PC-3 (cell line): ENCODE results near the gene SCARB1. TPM values are rescaled to one million over a fixed set of nuclear protein-coding genes. Genes with fewer than 3 reads are reported as not detected.

ENCODE experiments used
- ATAC-seq: fragments of 200-7000 bp; cut with Tn5 transposase; 2 replicates; pipeline ENCODE4 v1.9.1; 2020; ENCODE audit warnings: mild to moderate bottlenecking, moderate library complexity
- BruUV-seq: library from RNA; stranded (reverse); fragments of 400-500 nt; replicated peaks from 2 replicates; lab custom pipeline; 2021; lab: Mats Ljungman, UMichigan
- CTCF ChIA-PET: fragments of 300-600 bp; sonication (Branson Sonifier 250); formaldehyde crosslinking; loops from one replicate; lab custom pipeline; 2022; ENCODE audit warnings: antibody characterized with exemption; lab: Charles Lee
- POLR2A ChIA-PET: fragments of 300-600 bp; sonication (Branson Sonifier 250); formaldehyde crosslinking; loops from one replicate; lab custom pipeline; 2022; ENCODE audit warnings: antibody characterized with exemption; ENCODE audit not compliant: unreplicated experiment; lab: Charles Lee
- DNase-seq: peaks from one replicate; pipeline ENCODE4 v3.0.0-alpha.2; 2015
- H2AFZ ChIP-seq: fragments of 300-600 bp; sonication (generic); 2 replicates; pipeline ENCODE4 v1.6.0; 2016; ENCODE audit warnings: antibody characterized with exemption, low read length
- H3F3A ChIP-seq: fragments of 300-600 bp; sonication (generic); one replicate; pipeline ENCODE4 v1.6.0; 2017; ENCODE audit warnings: antibody characterized with exemption, low read length, control low read depth, mild to moderate bottlenecking; ENCODE audit not compliant: unreplicated experiment
- H3K27ac ChIP-seq: fragments of 300-600 bp; sonication (generic); 2 replicates; pipeline ENCODE4 v1.5.1; 2016; ENCODE audit warnings: mild to moderate bottlenecking, low read length
- H3K27me3 ChIP-seq: fragments of 300-600 bp; sonication (generic); 2 replicates; pipeline ENCODE4 v1.6.1; 2016; ENCODE audit warnings: low read length, mixed read lengths
- H3K36me3 ChIP-seq: fragments of 300-600 bp; sonication (generic); 2 replicates; pipeline ENCODE4 v1.6.1; 2016; ENCODE audit warnings: low read depth, mixed run types, low read length, mixed read lengths
- H3K4me1 ChIP-seq: fragments of 300-600 bp; sonication (generic); 2 replicates; pipeline ENCODE4 v1.5.1; 2016; ENCODE audit warnings: low read length; ENCODE audit not compliant: insufficient read depth
- H3K4me2 ChIP-seq: fragments of 300-600 bp; sonication (generic); 2 replicates; pipeline ENCODE4 v1.6.0; 2016; ENCODE audit warnings: low read length
- H3K4me3 ChIP-seq: fragments of 300-600 bp; sonication (generic); 2 replicates; pipeline ENCODE4 v1.5.1; 2016; ENCODE audit warnings: mild to moderate bottlenecking, low read length, mixed read lengths
- H3K79me2 ChIP-seq: fragments of 300-600 bp; sonication (generic); 2 replicates; pipeline ENCODE4 v1.6.1; 2017; ENCODE audit warnings: low read length, mixed read lengths
- H3K9ac ChIP-seq: fragments of 300-600 bp; sonication (generic); 2 replicates; pipeline ENCODE4 v1.6.0; 2016; ENCODE audit warnings: mild to moderate bottlenecking, low read length
- H3K9me2 ChIP-seq: fragments of 300-600 bp; sonication (generic); replicated peaks from 2 replicates; pipeline ENCODE4 v1.6.1; 2016; ENCODE audit warnings: mixed run types, low read length, mixed read lengths
- H3K9me3 ChIP-seq: fragments of 300-600 bp; sonication (generic); 2 replicates; pipeline ENCODE4 v1.6.1; 2016; ENCODE audit warnings: low read length, mixed read lengths
- H4K20me1 ChIP-seq: fragments of 300-600 bp; sonication (generic); 2 replicates; pipeline ENCODE4 v1.6.1; 2016; ENCODE audit warnings: low read length, mixed read lengths
- EZH2 ChIP-seq: fragments of 300-600 bp; sonication (generic); IDR thresholded peaks from one replicate; pipeline ENCODE4 v1.6.1; 2017; ENCODE audit warnings: antibody characterized with exemption, mild to moderate bottlenecking, low read length; ENCODE audit not compliant: unreplicated experiment
- EZH2phosphoT487 ChIP-seq: fragments of 300-600 bp; sonication (generic); IDR thresholded peaks from 2 replicates; pipeline ENCODE4 v1.6.1; 2018; ENCODE audit warnings: mild to moderate bottlenecking, antibody characterized with exemption, low read length, borderline replicate concordance
- intact Hi-C: fragments of 100-400 bp; cut with micrococcal nuclease; formaldehyde crosslinking; loops from 2 replicates; pipeline ENCODE4 v1.9.0; 2023
- total RNA-seq: library from RNA; depleted of rRNA; stranded (reverse); fragments of >200 nt; gene quantifications from 2 replicates; pipeline ENCODE4 v1.2.3, GENCODE V29; 2014
- TF ChIP-seq, protein P1 (sequence below): fragments of 300-600 bp; sonication (generic); conservative IDR thresholded peaks from 2 replicates; pipeline ENCODE4 v1.5.1; 2017; ENCODE audit warnings: antibody characterized with exemption, low read depth, mild to moderate bottlenecking, low read length

Gene SCARB1
- total RNA-seq, 1 experiment from 2014 or later, result 79.1 TPM

DNA sequence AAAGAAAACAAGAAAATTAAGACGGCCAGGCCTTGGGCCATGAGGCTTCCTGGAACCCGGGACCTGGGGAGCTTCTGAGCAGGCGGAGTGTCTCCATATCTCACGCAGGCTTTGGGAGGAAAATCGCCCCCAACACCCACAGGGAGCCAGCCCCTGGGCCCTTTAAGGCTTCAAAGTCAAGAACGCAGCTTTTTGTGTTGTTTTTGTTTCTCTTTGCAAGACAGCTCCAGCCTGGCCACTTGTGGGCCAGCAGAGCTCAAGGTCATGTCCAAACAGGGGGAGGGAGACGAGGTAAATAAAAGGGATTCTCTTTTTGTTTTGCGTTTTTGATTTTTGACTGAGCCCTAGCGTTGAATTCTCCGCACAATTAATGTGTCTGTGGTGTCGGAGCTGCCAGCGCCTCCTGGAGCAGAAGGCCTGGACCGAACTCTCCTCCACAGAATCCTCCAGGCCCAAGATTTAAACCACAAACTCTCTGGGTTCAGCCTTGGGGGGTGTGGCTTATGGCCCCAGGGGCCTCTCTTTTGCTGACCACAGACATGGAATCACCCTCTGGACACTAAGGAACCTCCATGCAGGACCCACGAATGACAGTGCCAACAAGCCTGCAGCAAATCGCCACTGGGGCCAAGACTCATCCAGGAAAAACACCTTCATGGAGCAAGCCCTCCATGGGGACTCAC, 8.2 kb downstream of the SCARB1 start:
- Histone ChIP-seq H3K27ac (no peak overlapping the region), H3K9me3 (no peaks in the 10 kb centered on the region), H3K4me1 (no peaks in the 10 kb centered on the region), H3K27me3 (no peaks in the 10 kb centered on the region), H3K79me2 (peaks cover 92% of the 10 kb centered on the region), H3K4me3 (no peak overlapping the region), H3K9ac (no peak overlapping the region), H3K36me3 (peaks cover 19% of the 10 kb centered on the region; the same call in 1 of the 2 replicates), H3F3A (no peaks in the 10 kb centered on the region), H4K20me1 (peaks cover 16% of the 10 kb centered on the region; the same call in 1 of the 2 replicates), H3K9me2 (no peaks in the 10 kb centered on the region), H3K4me2 (no peak overlapping the region), H2AFZ (no peak overlapping the region)
- TF ChIP-seq, protein P1, sequence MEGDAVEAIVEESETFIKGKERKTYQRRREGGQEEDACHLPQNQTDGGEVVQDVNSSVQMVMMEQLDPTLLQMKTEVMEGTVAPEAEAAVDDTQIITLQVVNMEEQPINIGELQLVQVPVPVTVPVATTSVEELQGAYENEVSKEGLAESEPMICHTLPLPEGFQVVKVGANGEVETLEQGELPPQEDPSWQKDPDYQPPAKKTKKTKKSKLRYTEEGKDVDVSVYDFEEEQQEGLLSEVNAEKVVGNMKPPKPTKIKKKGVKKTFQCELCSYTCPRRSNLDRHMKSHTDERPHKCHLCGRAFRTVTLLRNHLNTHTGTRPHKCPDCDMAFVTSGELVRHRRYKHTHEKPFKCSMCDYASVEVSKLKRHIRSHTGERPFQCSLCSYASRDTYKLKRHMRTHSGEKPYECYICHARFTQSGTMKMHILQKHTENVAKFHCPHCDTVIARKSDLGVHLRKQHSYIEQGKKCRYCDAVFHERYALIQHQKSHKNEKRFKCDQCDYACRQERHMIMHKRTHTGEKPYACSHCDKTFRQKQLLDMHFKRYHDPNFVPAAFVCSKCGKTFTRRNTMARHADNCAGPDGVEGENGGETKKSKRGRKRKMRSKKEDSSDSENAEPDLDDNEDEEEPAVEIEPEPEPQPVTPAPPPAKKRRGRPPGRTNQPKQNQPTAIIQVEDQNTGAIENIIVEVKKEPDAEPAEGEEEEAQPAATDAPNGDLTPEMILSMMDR, result no peak
- intact Hi-C loops, result no loop called here
- ATAC-seq (no peak; the same call in 1 of the 2 replicates), DNase-seq (no peak)
- CTCF ChIA-PET, result no interaction called here
- POLR2A ChIA-PET, result no interaction called here
- no TSS peak for BruUV-seq

DNA sequence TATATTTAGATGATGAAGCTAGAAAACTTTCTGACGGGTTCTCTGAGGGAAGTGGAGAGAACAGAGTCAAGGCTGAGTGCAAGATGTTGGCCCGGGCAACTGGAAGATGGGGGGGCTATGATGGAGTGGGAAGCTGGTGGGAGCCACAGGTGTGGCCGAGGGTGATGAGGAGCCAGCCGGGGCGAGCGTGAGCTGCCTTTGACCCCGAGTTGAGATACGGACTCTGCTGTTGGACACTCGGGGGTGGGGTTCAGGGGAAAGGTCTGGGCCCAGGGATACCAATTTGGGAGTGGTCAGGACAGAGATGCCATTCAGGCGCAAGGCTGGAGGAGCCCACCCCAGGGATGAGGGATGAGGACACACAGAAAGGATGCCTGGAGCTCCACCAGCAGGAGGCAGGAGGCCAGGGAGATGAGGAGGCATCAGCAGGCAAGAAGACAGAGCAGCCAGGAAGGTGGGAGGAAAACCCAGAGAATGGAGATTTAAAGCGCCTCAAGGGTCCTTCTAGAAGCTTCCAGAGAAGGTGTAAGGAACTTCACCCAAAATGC, 9.0 kb downstream of the SCARB1 start:
- no peaks in the 10 kb centered on the region for H3K9me3 ChIP-seq
- intact Hi-C loops, result no loop called here
- peaks cover 88% of the 10 kb centered on the region for H3K79me2 ChIP-seq
- H3K4me3 ChIP-seq, result no peak overlapping the region
- no peaks in the 10 kb centered on the region for H3K9me2 ChIP-seq
- no peak for DNase-seq
- H2AFZ ChIP-seq, result no peak overlapping the region
- H3K4me2 ChIP-seq, result no peak overlapping the region
- no peak for ATAC-seq
- POLR2A ChIA-PET, result no interaction called here
- TF ChIP-seq EZH2 (no peak), EZH2phosphoT487 (no peak)
- TF ChIP-seq, protein P1, result no peak
- no peak overlapping the region for H3K27ac ChIP-seq
- H3K36me3 ChIP-seq, result peaks cover 17% of the 10 kb centered on the region; the same call in 1 of the 2 replicates
- no TSS peak for BruUV-seq
- CTCF ChIA-PET, result no interaction called here
- H3F3A ChIP-seq, result no peaks in the 10 kb centered on the region
- H4K20me1 ChIP-seq, result peaks cover 16% of the 10 kb centered on the region; the same call in 1 of the 2 replicates
- no peaks in the 10 kb centered on the region for H3K4me1 ChIP-seq
- no peak overlapping the region for H3K9ac ChIP-seq
- no peaks in the 10 kb centered on the region for H3K27me3 ChIP-seq
